Epidermal melanocyte (primary cell): ENCODE measurements around the gene PTGES.
A peak's percentile ranks its signal among the peaks of the same experiment; 100 is the strongest.
"Not testable (repeated sequence)": the region's sequence is repeated elsewhere in the genome, so short reads cannot be mapped to it uniquely, and the experiment has no call there.

Experiments used
- DNase-seq: peaks from one replicate; pipeline ENCODE4 v3.0.0; 2011; ENCODE audit warnings: low spot score; ENCODE audit not compliant: insufficient read length

Gene PTGES, protein sequence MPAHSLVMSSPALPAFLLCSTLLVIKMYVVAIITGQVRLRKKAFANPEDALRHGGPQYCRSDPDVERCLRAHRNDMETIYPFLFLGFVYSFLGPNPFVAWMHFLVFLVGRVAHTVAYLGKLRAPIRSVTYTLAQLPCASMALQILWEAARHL

DNA sequence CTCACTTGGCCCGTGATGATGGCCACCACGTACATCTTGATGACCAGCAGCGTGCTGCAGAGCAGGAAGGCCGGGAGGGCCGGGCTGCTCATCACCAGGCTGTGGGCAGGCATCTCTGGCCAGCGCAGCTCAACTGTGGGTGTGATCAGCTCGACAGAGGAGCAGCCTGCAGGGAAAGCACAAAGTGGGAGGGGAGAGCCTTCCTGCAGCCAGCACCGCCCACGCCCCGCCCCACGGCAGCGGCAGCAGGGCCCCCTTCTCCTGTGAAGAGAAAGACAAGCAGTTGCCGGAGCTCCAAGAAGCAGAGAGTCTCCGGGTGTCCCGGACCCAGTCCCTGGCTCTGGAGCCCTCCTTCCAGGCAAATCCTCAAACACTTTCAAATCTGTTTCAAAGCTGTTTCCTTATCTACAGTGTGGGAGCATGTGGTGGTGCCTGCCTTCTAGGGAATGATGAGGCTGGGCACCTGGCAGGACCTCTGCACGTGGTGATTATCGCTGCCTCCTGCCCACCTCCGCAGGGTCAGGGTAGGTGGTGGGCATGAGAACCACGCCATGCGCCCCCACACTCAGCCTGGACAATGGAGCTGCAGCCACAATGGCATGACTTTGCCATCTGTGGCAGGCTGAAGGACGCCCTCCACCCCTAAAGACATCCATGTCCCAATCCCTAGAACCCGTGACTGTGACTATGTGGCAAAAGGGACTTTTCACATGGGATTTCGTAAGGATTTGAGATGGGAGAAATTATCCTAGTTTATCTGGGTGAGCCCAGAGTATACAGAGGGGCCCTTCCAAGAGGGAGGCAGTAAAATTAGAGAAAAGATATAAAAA lies at the start of gene PTGES:
PTGES (minus strand) TSS at position 143 of the 830 bp plus-strand sequence; CDS start at position 113, 30 bp downstream.
- peak; percentile 84 for DNase-seq

DNA sequence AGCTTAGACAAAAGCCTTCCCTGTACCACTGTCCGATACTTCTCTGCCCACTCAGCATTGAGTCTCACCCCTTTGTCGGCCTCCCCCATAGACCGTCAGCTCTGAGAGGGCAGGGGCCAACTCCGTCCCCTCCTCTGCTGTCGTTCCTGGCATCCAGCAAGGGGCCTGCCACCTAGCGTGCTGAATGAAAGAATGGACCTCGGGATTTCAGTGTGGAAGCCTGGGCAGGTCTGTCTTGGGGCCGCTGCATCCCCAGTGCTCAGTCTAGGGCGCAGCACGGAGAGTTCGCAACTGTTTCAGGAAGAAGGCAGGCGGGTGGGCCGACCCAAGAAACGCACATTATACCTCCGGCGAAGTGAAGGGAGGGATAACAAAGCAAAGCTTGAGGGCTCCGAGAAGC lies 48.7 kb upstream of the PTGES start:
- no peak for DNase-seq

DNA sequence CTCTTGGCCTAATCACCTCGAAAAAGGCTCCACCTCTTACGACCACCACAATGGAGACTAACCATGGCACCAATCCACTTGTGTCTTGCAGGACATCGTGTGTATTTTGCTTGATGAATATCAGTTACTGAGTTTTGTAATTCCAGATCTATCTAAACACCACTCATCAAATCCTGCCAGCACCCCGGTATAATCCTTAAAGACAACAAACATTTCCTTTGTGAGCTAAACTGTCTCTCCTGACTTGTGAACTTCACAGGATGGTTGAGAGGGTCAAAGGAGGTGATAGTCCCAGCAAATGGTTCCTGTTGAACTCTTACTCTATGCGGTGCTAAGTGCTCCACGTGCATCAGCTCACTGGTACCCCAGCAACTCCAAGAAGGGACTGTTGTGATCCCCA lies 46.1 kb upstream of the PTGES start:
- DNase-seq, result no peak

DNA sequence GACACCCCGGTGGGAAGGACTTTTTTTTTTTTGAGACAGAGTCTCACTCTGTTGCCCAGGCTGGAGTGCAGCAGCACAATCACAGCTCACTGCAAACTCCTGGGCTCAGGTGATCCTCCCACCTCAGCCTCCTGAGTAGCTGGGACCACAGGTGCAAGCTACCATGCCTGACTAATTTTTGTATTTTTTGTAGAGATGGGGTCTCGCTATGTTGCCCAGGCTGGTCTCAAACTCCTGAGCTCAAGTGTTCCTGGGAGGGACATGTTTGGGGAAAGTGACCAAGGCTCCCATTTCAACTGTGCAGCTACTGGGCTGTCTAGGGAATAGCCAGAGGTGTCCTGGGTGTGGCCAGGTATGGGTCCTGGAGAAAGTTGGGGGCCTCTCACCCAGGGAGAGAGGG lies 43.2 kb upstream of the PTGES start:
- DNase-seq, result not testable (repeated sequence)

DNA sequence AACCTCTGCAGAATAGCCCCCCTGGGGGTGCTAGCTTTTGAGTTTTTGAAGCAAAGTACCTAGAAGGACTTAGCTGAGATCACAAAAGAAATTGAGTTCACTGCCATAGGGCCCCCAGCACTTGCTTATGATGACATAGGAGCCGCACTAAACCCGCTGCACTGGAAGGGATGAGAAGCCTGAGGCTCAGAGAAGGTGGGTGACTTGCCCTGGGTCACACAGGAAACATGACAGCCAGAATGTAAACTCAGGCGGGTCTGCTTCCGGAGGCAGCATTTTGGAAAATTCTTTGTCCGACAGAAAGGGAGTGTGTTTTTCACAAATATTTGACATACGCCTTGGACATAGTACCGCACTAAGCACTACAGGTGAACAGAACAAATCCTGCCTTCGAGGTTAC lies 41.7 kb upstream of the PTGES start:
- no peak for DNase-seq

DNA sequence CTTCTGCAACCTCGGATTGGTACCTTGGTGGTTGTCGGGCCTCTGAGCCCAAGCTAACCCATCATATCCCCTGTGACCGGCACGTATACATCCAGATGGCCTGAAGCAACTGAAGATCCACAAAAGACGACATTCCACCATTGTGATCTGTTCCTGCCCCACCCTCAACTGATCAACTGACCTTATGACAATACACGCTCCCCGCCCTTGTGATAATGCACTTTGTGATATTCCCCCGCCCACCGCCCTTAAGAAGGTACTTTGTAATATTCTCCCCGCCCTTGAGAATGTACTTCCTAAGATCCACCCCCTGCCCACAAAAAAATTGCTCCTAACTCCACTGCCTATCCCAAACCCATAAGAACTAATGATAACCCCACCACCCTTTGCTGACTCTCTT lies 33.6 kb upstream of the PTGES start:
- DNase-seq, result no peak

DNA sequence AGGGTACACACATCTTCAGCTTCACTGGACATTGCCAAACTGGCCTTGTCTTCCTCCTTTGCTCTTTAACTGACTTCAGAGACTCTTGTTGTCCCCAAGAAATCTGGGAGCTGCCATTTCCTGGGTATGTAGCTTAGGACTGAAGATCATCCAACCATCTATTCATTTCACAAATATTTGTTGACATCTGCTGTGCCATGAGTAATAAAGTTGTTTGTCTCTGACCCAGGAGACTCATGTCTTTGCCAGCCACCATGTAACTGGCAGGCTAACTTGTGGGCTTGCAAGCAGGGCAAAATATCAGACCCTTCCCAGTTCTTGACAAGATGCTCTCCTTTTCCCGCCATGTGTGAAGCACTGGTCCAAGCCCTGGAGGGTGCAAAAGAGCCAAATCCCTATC lies 33.0 kb upstream of the PTGES start:
- no peak for DNase-seq

DNA sequence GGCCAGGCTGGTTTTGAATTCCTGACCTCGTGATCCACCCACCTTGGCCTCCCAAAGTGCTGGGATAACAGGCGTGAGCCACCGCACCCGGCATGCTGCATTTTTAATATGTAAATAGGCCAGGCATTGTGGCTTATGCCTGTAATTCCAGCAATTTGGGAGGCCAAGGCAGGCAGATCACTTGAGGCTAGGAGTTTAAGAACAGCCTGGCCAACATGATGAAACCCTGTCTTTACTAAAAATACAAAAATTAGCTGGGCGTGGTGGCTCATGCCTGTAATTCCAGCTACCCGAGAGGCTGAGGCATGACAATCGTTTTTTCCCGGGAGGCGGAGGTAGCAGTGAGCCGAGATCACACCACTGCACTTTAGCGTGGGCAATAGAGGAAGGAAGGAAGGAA lies 32.1 kb upstream of the PTGES start:
- not testable (repeated sequence) for DNase-seq

DNA sequence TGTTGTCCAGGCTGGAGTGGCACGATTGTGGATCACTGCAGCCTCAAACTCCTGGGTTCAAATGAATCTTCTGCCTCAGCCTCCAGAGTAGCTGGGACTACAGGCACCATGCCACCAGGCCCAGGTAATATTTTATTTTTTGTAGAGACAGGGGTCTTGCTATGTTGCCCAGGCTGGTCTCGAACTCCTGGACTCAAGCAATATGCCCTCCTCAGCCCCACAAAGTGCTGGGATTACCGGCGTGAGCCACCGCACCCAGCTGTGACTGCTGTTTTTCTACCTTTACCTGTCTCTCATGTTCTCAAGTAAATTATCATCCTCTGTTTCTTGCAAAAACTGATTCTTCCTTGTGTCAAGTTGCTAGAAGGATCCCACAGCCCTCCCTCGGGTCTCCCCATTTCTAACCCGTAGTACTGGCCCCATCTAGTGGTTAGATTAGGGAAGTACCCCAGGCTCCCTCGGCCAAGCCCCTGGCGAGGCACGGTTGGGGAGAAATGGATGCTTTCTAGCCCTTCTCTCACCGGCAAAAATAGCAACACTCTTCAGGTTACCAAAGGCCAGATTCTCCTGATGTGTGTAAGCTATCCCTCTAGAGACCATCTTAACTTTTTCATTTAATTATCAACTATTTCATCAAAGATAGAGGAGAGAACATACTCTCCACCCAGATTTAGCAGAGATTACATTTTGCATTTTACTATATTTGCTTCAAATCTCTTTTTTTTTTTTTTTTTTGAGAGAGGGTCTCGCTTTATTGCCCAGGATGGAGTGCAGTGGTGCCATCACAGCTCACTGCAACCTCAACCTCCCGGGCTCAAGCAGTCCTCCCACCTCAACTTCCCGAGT lies 30.9 kb upstream of the PTGES start:
- peak; percentile 82 for DNase-seq

DNA sequence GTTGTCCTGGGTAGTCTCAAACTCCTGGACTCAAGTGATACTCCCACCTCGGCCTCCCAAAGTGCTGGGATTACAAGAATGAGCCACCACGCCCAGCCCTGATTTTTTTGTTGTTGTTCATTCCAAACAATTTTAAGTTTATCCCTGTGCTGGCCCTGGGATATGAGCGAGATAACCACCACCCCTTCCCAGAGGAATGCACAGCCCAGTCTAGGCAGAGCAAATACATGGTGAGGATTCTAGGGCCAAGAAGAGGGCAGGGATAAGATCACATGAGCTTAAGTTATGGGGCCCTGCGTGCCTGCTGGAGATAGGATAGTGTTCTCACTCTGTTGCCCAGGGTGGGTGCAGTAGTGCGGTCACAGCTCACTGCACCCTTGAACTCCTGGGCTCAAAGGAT lies 29.1 kb upstream of the PTGES start:
- DNase-seq, result no peak

DNA sequence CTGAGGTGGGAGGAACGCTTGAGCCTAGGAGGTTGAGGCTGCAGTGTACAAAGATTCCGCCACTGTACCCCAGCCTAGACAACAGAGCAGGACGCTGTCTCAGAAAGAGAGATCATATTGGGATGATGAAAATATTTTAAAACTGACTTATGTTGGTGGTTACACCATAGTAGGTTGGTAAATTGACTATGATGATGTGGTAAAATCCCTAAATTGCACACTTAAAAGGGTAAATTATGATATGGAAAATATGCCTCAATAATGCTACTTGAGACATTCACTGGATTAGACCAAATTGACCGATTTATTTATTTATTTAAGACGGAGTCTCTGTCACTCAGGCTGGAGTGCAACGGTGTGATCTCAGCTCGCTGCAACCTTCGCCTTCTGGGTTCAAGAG lies 28.3 kb upstream of the PTGES start:
- no peak for DNase-seq

DNA sequence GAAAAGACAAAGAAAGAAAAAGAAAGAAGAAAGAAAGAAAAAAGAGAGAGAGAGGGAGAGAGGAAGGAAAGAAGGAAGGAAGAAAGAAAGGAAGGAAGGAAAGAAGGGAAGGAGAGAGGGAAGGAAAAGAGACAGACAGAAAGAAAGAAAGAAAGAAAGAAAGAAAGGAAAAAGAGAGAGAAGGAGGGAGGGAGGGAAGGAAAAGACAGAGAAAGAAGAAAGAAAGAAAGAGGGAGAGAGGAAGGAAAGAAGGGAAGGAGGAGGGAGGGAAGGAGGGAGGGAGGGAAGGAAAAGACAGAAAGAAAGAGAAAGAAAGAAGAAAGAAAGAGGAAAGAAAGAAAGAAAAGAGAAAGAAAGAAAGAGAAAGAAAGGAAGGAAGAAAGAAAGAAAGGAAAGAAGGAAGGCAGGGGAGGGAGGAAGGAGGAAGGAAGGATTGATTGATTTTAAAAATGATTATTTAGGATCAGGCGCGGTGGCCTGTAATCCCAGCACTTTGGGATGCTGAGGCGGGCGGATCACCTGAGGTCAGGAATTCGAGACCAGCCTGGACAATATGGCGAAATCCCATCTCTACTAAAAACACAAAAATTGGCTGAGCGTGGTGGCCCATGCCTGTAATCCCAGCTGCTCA lies 26.8 kb upstream of the PTGES start:
- DNase-seq, result no peak

DNA sequence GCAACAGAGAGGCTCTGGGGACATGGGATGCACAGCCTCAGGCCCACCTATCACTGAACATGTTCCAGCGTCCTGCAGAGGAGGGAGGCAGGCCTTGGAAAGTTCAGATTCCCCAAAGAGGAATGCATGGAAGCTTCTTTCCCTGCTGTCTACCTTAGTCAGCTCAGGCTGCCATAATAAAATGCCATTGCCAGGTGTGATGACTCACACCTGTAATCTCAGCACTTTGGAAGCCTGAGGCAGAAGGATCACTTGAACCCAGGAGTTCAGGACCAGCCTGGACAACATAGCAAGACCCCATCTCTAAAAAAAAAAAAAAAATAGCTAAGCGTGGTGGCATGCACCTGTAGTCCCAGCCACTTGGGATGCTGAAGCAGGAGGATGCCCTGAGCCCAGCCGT lies 25.6 kb upstream of the PTGES start:
- DNase-seq, result no peak

DNA sequence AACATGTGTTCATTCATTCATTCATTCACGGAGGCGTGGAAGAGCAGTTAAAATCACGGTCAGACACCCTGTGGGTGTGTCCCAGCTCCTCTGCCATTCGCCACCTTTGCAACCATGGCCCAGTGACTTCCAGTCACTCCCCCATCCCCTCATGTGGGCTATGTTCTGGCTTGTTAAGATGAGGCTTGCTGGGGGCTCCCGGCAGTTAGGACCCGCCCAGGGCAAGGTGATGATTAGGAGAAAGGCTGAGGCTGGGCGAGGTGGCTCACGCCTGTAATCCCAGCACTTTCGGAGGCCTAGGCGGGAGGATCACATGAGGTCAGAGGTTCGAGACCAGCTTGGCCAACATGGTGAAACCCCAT lies 24.9 kb upstream of the PTGES start:
- no peak for DNase-seq

DNA sequence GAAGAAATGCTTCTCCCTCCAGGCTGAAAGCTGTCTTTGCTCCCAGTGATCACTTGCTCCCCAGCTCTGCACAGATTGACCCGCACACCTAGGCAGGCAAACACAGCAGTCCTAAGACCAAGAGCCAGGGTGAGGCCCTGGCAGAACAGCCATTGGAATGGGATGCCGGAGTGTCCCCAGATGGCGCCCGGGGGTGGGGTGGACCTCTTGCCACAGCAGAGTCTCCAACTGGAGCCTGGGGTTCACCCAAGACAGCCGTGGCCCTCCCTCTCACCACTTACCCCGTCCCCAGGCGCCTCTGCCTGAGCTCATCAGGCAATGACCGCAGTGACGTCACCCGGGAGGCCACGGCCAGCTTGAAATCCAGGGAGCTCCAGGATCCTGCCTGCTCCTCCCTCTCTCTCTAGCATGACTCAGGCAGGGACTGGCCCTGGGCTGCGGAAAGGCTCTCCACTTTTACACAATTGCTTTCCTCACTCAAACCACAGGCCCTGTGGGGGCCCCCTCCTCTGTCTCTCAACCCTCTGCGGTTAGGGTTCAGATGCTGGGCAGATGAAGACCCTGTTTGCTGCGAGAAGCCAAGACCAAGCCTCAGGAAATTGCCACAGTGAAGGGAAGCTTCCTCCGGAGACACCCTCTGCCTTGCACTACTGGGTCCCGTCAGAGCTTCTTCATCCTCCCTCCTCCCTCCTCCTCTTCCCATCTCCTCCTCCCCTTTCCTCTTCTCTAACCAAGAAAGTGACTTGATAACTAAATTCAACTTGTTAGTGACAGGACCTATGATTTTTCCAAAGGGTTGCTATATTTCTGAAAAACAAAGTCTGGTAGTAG lies 24.3 kb upstream of the PTGES start:
- peak; percentile 97 for DNase-seq

DNA sequence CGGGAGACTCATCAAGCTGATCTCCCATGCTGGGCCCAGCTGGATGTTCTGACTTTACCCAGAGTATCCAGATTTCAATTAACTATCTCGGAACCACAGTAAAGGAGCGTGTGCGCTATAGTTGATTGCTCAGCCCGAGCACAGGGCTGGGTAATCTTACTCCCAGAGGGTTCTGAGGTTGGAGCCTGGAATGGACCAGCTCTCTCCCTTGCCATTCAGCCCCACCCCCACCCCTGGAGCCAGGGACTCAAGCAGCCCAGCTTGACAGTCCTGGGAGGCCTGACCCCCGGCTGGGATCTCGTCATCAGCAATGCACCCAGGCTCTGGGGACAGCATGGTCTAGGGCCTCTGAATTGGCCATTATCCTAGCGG lies 23.7 kb upstream of the PTGES start:
- DNase-seq, result no peak

DNA sequence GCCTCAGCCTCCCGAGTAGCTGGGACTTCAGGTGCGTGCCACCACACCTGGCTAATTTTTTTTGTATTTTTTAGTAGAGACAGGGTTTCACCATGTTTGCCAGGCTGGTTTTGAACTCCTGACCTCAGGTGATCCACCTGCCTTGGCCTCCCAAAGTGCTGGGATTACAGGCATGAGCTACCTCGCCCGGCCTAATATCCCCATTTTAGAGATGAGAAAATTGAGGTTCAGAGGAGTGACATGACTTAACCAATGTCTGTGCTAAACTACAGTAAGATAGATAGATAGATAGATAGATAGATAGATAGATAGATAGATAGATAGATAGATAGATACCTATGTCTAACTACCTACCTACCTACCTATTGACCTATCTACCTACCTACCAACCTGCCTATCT lies 23.3 kb upstream of the PTGES start:
- not testable (repeated sequence) for DNase-seq

DNA sequence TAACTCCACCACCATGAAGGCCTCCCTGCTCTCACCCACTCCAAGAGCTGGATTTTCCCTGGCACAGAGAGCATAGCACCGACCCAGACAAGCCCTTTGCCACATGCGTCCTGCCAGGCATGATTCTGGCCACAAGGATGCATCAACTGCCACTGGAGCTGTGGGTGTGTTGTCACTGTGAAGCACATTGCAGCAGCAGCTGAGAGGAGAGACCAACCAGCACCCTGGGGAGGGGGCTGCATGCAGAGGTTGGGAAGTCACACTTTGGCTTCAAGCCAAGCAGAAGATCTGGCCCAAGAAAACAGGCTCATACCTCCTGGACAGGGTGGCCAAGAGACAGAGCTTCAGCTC lies 22.6 kb upstream of the PTGES start:
- no peak for DNase-seq

DNA sequence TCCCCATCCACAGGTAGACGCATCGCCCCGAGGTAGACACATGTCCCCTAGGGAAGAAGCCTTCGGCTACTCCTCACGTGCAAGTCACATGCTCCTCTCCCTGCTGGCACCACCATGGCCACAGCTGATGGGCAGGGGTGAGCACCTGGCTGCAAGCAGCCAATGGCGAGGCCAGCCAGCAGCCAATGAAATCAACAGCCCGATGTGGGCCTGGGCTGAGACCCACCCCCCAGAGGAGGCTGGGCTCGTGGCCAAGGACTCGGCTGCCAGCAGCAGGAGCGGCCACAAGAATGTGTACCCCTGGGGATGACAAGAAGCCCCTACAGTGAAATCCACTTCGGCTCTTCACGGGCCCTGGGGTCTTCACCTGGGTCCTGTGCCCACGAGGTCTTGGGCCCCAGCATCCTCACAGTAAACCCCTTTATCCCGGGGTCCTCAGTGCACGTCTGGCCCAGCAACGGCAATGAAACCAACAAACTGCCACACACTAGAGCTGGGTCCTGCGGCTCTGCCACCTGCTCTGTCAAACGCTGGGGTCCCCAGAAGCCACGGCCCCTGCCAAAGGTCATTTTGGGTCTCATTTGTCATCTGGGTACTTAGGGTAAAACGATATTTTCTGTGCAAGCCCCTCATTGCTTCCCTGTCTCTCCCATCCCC lies 22.1 kb upstream of the PTGES start:
- no peak for DNase-seq

DNA sequence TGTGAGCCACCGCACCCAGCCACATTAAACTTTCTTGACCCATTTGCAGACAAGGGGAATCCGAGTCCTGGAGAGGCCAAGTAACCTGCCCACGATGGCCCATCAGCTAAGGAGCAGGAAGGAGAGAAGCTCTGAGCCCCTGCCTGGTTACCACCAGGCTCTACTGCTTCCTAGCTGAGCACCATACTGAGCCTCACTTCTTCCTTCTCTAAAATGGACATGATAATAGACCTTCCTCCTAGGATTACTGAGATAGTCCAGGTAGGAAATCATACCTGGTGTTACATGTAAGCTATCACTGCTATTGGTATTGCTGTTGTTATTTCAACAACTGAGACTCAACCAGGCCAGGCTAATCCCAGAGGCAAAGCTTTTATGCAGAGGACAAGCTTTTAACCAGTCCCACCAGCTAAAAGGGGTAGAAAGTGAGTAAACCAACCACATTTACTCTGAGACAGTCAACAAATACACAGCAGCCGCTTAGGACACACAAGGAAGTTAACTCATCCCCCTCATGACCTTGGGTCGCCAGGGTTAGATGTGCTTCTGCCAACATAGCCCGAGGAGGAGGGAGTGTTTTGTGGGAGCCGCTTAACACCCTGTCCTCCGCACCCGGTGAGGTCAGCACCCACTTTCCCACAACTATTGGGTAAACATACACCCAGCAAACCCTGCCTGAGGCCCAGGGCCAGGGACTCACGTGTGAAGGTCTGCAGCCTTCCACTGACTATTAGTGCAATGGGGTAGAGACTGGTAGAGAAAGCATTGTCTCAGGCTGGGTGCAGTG lies 20.6 kb upstream of the PTGES start:
- DNase-seq, result peak; percentile 34
